Spleen (tissue), 7 donors: ENCODE results near the gene BTAF1.

Experiments used
- CTCF ChIP-seq, 11 experiments: fragments of 200-600 bp in 7 of 11; fragments of 450-650 bp in 4 of 11; sonication (generic) in 4 of 11; IDR thresholded peaks in 8 of 11; conservative IDR thresholded peaks in 3 of 11; 1 replicate in 7 of 11; 2 replicates in 4 of 11; pipeline versions ENCODE4 v1.4.0 to v1.8.0; 2016 to 2021; ENCODE audit warnings: antibody characterized with exemption in 11 of 11, inconsistent platforms in 4 of 11, mild to moderate bottlenecking in 1 of 11
- POLR2A ChIP-seq, 3 donors: fragments of 450-650 bp; IDR thresholded peaks; one replicate each; pipeline ENCODE4 v1.5.1; 2017; ENCODE audit warnings: antibody characterized with exemption in 3 of 3, mild to moderate bottlenecking in 1 of 3
- POLR2AphosphoS5 ChIP-seq, 3 donors: sonication (generic); formaldehyde crosslinking; IDR thresholded peaks; one replicate each; pipeline ENCODE4 v1.5.1; 2017; ENCODE audit warnings: antibody characterized with exemption in 3 of 3
- donor health status: DM: no; HTN: no; CAD: no; lungs with moderate emphysema.
- donor health status: DM: no; HTN: no; CAD: no.
- donor health status: DM: no; HTN: no; CAD: no.

- no peak for TF ChIP-seq CTCF (IDR thresholded peaks at IDR 0.05 in 8 of 11, conservative IDR thresholded peaks at IDR 0.05 in 3 of 11)
- TF ChIP-seq POLR2A (IDR thresholded peaks at IDR 0.05), result no peak
- TF ChIP-seq POLR2AphosphoS5 (IDR thresholded peaks at IDR 0.05), result no peak
These were observed 72.7 kb downstream of the BTAF1 start for GRCh38 chr10:91996266-91996665.
